Epithelial cell of esophagus (primary cell): ENCODE data around the gene ATPAF1.

ENCODE experiments used
- DNase-seq: peaks from one replicate; pipeline ENCODE4 v3.0.0; 2010; ENCODE audit warnings: low read depth
- H3K4me3 ChIP-seq: 2 replicates; pipeline ENCODE4 v1.5.1; 2011; ENCODE audit warnings: mild to moderate bottlenecking, low read length, control low read depth
- TF ChIP-seq, protein P1 (sequence below): IDR thresholded peaks from 2 replicates; pipeline ENCODE4 v1.5.1; 2011; ENCODE audit warnings: low read depth, mild to moderate bottlenecking, low read length, control low read depth, inconsistent platforms; ENCODE audit not compliant: insufficient read depth; ENCODE audit errors: missing control alignments

ATPAF1 gene

GRCh38 chr1:46601257-46602007, 66.7 kb downstream of the ATPAF1 start:
- DNase-seq = no peak
- H3K4me3 ChIP-seq = no peak overlapping the region
- TF ChIP-seq, protein P1, sequence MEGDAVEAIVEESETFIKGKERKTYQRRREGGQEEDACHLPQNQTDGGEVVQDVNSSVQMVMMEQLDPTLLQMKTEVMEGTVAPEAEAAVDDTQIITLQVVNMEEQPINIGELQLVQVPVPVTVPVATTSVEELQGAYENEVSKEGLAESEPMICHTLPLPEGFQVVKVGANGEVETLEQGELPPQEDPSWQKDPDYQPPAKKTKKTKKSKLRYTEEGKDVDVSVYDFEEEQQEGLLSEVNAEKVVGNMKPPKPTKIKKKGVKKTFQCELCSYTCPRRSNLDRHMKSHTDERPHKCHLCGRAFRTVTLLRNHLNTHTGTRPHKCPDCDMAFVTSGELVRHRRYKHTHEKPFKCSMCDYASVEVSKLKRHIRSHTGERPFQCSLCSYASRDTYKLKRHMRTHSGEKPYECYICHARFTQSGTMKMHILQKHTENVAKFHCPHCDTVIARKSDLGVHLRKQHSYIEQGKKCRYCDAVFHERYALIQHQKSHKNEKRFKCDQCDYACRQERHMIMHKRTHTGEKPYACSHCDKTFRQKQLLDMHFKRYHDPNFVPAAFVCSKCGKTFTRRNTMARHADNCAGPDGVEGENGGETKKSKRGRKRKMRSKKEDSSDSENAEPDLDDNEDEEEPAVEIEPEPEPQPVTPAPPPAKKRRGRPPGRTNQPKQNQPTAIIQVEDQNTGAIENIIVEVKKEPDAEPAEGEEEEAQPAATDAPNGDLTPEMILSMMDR = no peak

DNA sequence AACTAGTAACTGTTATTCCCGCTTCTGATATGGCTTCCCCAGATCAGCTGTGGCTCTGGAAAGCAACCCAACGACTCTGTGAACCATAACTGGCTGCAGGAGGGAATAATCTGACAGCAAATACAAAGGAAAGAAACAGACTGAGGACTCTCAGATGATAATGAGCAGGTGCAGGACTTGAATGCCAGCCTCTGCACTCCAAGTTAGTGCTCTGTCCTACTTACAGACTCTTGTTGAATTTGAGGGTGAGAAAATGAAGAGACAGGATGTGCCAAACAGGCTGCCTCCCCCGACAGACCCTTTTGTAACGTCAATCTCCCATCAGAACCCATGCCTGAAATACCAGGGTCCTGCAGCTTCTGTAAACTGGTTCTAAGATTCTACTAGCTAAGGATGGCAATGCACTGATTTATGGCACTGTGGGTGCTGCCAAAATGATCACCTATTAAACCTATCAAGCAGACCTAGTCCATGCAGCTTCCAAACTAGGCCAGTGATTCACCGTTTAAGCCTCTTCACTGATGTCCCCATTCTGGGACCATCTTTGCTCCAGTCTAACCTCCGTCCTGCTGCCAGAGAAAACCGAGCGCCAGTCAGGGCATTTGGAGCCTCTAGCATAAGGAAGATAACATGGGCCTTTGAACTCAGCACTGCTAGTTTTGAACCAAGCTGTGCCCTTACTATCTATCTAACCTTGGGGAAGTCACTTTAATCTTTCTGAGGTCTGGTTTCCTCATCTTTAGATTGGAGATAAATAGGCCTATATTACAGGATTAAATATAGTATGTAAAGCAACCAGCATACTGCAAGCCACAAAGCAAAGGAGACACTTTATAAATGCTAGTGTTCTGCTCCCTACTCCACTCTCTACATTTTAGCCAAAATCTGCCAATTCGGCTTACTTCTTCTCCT, 68.8 kb downstream of the ATPAF1 start:
- no peak overlapping the region for H3K4me3 ChIP-seq
- TF ChIP-seq, protein P1 = no peak
- DNase-seq = no peak

GRCh38 chr1:46596846-46597245, 71.3 kb downstream of the ATPAF1 start:
- TF ChIP-seq, protein P1 = no peak
- no peak overlapping the region for H3K4me3 ChIP-seq
- no peak for DNase-seq

DNA sequence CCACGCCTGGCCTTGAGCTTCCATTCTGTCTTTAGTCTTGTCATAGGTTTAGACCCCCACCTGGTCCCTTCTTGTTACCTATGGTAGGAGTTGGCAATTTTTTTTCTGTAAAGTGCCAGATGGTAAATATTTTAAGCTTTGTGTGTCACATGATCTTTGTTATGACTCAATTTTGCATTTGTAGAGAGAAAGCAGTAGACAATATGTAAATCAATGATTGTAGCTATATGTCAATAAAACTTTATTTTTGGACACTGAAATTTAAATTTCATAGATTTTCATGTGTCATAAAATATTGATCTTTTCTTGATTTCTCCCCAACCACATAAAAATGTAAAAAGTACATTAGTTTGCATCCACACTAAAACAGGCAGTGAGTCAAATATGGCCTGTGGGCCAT, 72.1 kb downstream of the ATPAF1 start:
- H3K4me3 ChIP-seq = no peak overlapping the region
- no peak for DNase-seq
- TF ChIP-seq, protein P1 = no peak

GRCh38 chr1:46595127-46595526, 73.0 kb downstream of the ATPAF1 start:
- DNase-seq = no peak
- H3K4me3 ChIP-seq = no peak overlapping the region
- TF ChIP-seq, protein P1 = no peak

DNA sequence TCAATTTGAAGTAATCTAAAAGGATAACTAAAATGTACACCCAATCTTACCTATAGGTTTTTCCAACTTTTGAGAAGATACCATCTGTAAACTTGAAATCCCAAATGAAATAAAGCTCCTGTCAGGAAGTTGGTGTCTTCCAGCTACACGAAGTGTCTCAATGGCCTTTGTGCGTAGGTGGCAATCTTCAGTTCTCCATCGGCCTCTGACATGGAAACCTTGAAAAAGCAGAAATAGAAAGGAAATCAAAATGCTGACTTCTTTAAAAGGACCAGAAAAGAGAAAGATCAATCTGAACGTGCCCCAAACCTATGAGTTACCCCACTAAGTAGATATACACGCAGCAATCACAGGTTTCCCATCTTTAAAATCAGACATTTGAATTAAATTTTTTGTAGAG, 74.1 kb downstream of the ATPAF1 start:
- H3K4me3 ChIP-seq = no peak overlapping the region
- TF ChIP-seq, protein P1 = no peak
- DNase-seq = no peak
